ENCODE measurements around the gene UBE2G2.

The UBE2G2 gene

DNA sequence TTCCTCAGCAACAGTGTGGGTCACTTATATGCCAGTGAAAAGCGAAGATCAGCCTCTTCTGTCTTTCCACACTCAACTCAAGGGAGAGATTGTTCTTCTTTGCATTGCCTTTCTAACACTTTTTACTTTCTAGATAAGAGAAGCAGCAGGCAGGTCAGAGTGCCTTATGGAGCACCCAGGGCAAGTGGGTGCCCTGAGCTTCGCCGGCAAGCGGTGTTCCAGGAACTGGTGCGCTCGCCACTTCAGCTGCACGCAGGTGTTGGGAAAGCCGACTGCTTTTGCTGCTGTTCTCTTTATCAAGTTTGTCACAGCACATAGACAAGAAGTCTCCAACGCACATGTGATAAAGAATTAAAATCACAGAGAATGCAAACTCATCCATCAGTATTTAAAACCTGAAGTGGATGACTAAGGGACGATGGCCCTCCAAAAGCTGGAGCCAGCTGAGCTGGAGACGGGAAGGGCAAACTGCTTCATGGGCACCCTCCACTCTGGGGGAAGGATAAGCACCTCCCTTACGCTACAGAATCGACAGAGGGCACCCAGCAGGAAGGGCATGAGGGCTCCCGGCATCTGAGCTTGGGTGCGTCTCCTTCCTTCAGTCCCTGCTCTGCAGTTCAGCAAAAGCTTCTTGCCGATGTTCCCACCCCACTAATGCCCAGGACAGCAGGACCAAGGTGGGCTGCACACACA is 20.7 kb downstream of the UBE2G2 start:
- TF ChIP-seq, protein P1, sequence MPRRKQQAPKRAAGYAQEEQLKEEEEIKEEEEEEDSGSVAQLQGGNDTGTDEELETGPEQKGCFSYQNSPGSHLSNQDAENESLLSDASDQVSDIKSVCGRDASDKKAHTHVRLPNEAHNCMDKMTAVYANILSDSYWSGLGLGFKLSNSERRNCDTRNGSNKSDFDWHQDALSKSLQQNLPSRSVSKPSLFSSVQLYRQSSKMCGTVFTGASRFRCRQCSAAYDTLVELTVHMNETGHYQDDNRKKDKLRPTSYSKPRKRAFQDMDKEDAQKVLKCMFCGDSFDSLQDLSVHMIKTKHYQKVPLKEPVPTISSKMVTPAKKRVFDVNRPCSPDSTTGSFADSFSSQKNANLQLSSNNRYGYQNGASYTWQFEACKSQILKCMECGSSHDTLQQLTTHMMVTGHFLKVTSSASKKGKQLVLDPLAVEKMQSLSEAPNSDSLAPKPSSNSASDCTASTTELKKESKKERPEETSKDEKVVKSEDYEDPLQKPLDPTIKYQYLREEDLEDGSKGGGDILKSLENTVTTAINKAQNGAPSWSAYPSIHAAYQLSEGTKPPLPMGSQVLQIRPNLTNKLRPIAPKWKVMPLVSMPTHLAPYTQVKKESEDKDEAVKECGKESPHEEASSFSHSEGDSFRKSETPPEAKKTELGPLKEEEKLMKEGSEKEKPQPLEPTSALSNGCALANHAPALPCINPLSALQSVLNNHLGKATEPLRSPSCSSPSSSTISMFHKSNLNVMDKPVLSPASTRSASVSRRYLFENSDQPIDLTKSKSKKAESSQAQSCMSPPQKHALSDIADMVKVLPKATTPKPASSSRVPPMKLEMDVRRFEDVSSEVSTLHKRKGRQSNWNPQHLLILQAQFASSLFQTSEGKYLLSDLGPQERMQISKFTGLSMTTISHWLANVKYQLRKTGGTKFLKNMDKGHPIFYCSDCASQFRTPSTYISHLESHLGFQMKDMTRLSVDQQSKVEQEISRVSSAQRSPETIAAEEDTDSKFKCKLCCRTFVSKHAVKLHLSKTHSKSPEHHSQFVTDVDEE (CRISPR knock-in tag; IDR thresholded peaks at IDR 0.05), result no peak
- TF ChIP-seq ISL1 (CRISPR knock-in tag; IDR thresholded peaks at IDR 0.05) (no peak), BACH2 (CRISPR knock-in tag; IDR thresholded peaks at IDR 0.05; ENCODE audit: borderline replicate concordance) (no peak), ESRRG (CRISPR knock-in tag; IDR thresholded peaks at IDR 0.05) (no peak), ZNF70 (CRISPR knock-in tag; IDR thresholded peaks at IDR 0.05) (no peak), ZNF565 (CRISPR knock-in tag; conservative IDR thresholded peaks at IDR 0.05; ENCODE audit: low read depth) (no peak), PATZ1 (CRISPR knock-in tag; IDR thresholded peaks at IDR 0.05; ENCODE audit: borderline replicate concordance) (no peak), ZC3H10 (CRISPR knock-in tag; IDR thresholded peaks at IDR 0.05) (no peak), POU6F1 (CRISPR knock-in tag; IDR thresholded peaks at IDR 0.05; ENCODE audit: borderline replicate concordance, low read depth) (no peak), RARB (CRISPR knock-in tag; IDR thresholded peaks at IDR 0.05) (no peak), ZNF8 (CRISPR knock-in tag; IDR thresholded peaks at IDR 0.05) (no peak), ZFP3 (CRISPR knock-in tag; IDR thresholded peaks at IDR 0.05) (no peak)
- TF ChIP-seq, protein P2, sequence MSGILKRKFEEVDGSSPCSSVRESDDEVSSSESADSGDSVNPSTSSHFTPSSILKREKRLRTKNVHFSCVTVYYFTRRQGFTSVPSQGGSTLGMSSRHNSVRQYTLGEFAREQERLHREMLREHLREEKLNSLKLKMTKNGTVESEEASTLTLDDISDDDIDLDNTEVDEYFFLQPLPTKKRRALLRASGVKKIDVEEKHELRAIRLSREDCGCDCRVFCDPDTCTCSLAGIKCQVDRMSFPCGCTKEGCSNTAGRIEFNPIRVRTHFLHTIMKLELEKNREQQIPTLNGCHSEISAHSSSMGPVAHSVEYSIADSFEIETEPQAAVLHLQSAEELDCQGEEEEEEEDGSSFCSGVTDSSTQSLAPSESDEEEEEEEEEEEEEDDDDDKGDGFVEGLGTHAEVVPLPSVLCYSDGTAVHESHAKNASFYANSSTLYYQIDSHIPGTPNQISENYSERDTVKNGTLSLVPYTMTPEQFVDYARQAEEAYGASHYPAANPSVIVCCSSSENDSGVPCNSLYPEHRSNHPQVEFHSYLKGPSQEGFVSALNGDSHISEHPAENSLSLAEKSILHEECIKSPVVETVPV (CRISPR knock-in tag; IDR thresholded peaks at IDR 0.05), result no peak
- TF ChIP-seq, protein P3, sequence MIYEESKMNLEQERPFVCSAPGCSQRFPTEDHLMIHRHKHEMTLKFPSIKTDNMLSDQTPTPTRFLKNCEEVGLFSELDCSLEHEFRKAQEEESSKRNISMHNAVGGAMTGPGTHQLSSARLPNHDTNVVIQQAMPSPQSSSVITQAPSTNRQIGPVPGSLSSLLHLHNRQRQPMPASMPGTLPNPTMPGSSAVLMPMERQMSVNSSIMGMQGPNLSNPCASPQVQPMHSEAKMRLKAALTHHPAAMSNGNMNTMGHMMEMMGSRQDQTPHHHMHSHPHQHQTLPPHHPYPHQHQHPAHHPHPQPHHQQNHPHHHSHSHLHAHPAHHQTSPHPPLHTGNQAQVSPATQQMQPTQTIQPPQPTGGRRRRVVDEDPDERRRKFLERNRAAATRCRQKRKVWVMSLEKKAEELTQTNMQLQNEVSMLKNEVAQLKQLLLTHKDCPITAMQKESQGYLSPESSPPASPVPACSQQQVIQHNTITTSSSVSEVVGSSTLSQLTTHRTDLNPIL (CRISPR knock-in tag; IDR thresholded peaks at IDR 0.05; ENCODE audit: low read depth), result no peak
- no peak for ATAC-seq

DNA sequence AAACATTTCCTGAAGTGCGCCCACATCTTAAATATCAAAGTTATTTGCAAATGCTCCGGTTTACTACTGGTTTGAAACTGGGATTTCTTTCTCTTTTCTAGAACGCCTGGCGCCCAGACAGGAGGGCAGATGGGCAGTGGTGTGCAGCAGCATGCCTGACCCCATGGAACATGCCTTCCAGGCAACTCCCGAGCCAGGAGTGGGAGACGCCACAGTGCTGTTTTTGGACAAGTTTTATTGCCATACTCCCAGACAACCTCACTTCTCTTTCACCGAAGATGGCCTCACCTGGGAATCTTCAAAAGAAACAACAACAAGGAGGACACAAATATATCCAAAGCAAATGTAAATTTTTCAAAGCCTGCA is 21.5 kb downstream of the UBE2G2 start:
- no peak for TF ChIP-seq PPARA (CRISPR knock-in tag; IDR thresholded peaks at IDR 0.05; ENCODE audit: borderline replicate concordance)

DNA sequence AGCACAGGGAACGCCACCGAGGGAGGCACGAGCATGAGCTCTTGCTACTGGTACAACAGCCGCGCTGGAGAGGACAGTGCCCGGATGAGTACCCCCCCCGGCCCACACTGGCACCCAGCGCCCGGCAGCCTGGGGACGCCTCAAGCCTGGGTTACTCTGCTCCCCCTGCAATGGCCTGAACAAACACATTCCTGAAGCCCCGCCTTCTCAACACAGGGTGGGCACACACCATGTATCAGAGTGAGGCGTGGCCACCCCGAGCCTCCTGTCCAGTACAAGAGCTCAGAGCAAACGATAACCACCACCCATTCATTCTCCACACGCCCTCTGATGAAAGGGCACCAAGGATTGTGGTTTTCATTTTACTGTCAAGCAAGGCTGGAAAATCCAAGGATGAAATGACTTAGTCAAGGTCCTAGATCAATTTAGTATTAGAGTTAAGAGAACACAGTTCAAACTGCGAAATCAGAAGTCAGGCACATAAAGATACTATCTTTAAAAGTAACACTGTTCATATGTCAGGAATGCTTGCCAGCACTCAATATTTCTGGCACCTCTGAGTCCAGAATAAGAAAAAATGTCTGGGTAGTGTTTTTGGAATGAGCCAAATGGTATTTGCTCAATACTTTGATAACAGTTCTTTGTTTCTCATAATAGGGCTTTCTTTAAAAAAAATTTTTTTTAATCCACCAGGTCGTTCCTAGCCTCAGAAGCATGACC is 22.0 kb downstream of the UBE2G2 start:
- ATAC-seq, result no peak
- no peak for TF ChIP-seq TOX (CRISPR knock-in tag; IDR thresholded peaks at IDR 0.05; ENCODE audit: borderline replicate concordance)
- TF ChIP-seq ZNF8 (CRISPR knock-in tag; IDR thresholded peaks at IDR 0.05), result no peak
- TF ChIP-seq ZC3H10 (CRISPR knock-in tag; IDR thresholded peaks at IDR 0.05), result no peak
- TF ChIP-seq POU6F1 (CRISPR knock-in tag; IDR thresholded peaks at IDR 0.05; ENCODE audit: borderline replicate concordance, low read depth), result no peak
- TF ChIP-seq ESRRG (CRISPR knock-in tag; IDR thresholded peaks at IDR 0.05), result no peak
- TF ChIP-seq ISL1 (CRISPR knock-in tag; IDR thresholded peaks at IDR 0.05), result no peak
- no peak for TF ChIP-seq BACH2 (CRISPR knock-in tag; IDR thresholded peaks at IDR 0.05; ENCODE audit: borderline replicate concordance)
- TF ChIP-seq, protein P1 (CRISPR knock-in tag; IDR thresholded peaks at IDR 0.05), result no peak
- TF ChIP-seq RARB (CRISPR knock-in tag; IDR thresholded peaks at IDR 0.05), result no peak
- no peak for TF ChIP-seq PATZ1 (CRISPR knock-in tag; IDR thresholded peaks at IDR 0.05; ENCODE audit: borderline replicate concordance)
- no peak for TF ChIP-seq SNAI2 (CRISPR knock-in tag; IDR thresholded peaks at IDR 0.05)

More for the DNA sequence above, 21.5 kb downstream of the UBE2G2 start:
- ATAC-seq, result no peak

Measured in SK-N-SH treated with all-trans-retinoic acid at 6 μM for 48 hours (cell line).